ENCODE data around the gene ERMAP.

GRCh38 chr1:42834803-42835202 lies 17.9 kb downstream of the ERMAP start:
- no peak for TF ChIP-seq MAZ (CRISPR knock-in tag; conservative IDR thresholded peaks at IDR 0.05 in 1 of 2, IDR thresholded peaks at IDR 0.05 in 1 of 2)
- no peak for TF ChIP-seq ZNF121 (CRISPR knock-in tag; conservative IDR thresholded peaks at IDR 0.05)
- no peak for TF ChIP-seq CTCF (IDR thresholded peaks at IDR 0.05 in 2 of 3, conservative IDR thresholded peaks at IDR 0.05 in 1 of 3; ENCODE audit: insufficient read depth in 2 of 3, low read depth in 1 of 3, low read length in 3 of 3)
- TF ChIP-seq USF2 (CRISPR knock-in tag; IDR thresholded peaks at IDR 0.05), result no peak
- TF ChIP-seq LEF1 (IDR thresholded peaks at IDR 0.05), result no peak
- TF ChIP-seq ZNF444 (CRISPR knock-in tag; IDR thresholded peaks at IDR 0.05), result no peak

Data from K562 (cell line).